Measurements from ENCODE around the gene PDZD8.

GRCh38 chr10:117373823-117374505 is 1.3 kb downstream of the PDZD8 start:
- TF ChIP-seq ZNF565 (CRISPR knock-in tag; conservative IDR thresholded peaks at IDR 0.05; ENCODE audit: low read depth) (no peak), CSDC2 (CRISPR knock-in tag; IDR thresholded peaks at IDR 0.05) (no peak), TSHZ2 (CRISPR knock-in tag; IDR thresholded peaks at IDR 0.05) (no peak), CSRNP3 (CRISPR knock-in tag; IDR thresholded peaks at IDR 0.05) (no peak), PATZ1 (CRISPR knock-in tag; IDR thresholded peaks at IDR 0.05; ENCODE audit: borderline replicate concordance) (no peak), GLIS3 (CRISPR knock-in tag; IDR thresholded peaks at IDR 0.05) (no peak), POU6F1 (CRISPR knock-in tag; IDR thresholded peaks at IDR 0.05; ENCODE audit: borderline replicate concordance, low read depth) (no peak), ZNF70 (CRISPR knock-in tag; IDR thresholded peaks at IDR 0.05) (no peak), ESRRG (CRISPR knock-in tag; IDR thresholded peaks at IDR 0.05) (no peak), RARB (CRISPR knock-in tag; IDR thresholded peaks at IDR 0.05) (no peak), OSR1 (CRISPR knock-in tag; IDR thresholded peaks at IDR 0.05) (no peak), ZFP30 (CRISPR knock-in tag; IDR thresholded peaks at IDR 0.05) (no peak), PPARA (CRISPR knock-in tag; IDR thresholded peaks at IDR 0.05; ENCODE audit: borderline replicate concordance) (no peak), ISL1 (CRISPR knock-in tag; IDR thresholded peaks at IDR 0.05) (no peak)
